Subcutaneous abdominal adipose tissue (tissue), 5 donors: ENCODE results near the gene GATD1.
A peak's percentile ranks its signal among the peaks of the same experiment; 100 is the strongest.
"Not testable (repeated sequence)": the region's sequence is repeated elsewhere in the genome, so short reads cannot be mapped to it uniquely, and the experiment has no call there.

Experiments
- H3K27ac ChIP-seq: one replicate; pipeline ENCODE4 v1.7.0; 2013; ENCODE audit warnings: low read depth, mild to moderate bottlenecking, inconsistent platforms, low read length, moderate library complexity
- H3K27me3 ChIP-seq, 5 donors: one replicate each; pipeline ENCODE4 v1.7.0; 2013; ENCODE audit warnings: low read length in 5 of 5, inconsistent platforms in 1 of 5; ENCODE audit not compliant: control insufficient read depth in 5 of 5, insufficient read depth in 4 of 5
- H3K36me3 ChIP-seq, 5 donors: one replicate each; pipeline ENCODE4 v1.7.0; 2013; ENCODE audit warnings: low read length in 5 of 5; ENCODE audit not compliant: control insufficient read depth in 5 of 5, insufficient read depth in 5 of 5
- H3K4me1 ChIP-seq, 5 donors: one replicate each; pipeline ENCODE4 v1.7.0; 2013; ENCODE audit warnings: low read length in 5 of 5, mild to moderate bottlenecking in 3 of 5, moderate library complexity in 1 of 5; ENCODE audit not compliant: control insufficient read depth in 5 of 5, insufficient read depth in 5 of 5
- H3K4me3 ChIP-seq, 5 donors: one replicate each; pipeline ENCODE4 v1.7.0; 2013; ENCODE audit warnings: low read length in 5 of 5, low read depth in 1 of 5
- H3K9ac ChIP-seq, 5 donors: one replicate each; pipeline ENCODE4 v1.7.0; 2013; ENCODE audit warnings: low read length in 5 of 5, mild to moderate bottlenecking in 4 of 5, moderate library complexity in 3 of 5
- H3K9me3 ChIP-seq, 5 donors: one replicate each; pipeline ENCODE4 v1.7.0; 2013; ENCODE audit warnings: low read length in 5 of 5; ENCODE audit not compliant: control insufficient read depth in 5 of 5
- donor health status: healthy.
- donor health status: healthy.
- donor health status: healthy.
- donor health status: healthy.
- donor health status: healthy.

Gene GATD1

GRCh38 chr11:746289-747157 is 30.8 kb downstream of the GATD1 start:
- Histone ChIP-seq H3K4me1 (peaks cover 0 to 42% (median 31%) of the 10 kb centered on the region in 5 donors), H3K4me3 (peak overlapping the region; percentile 61 to 83 (median 74)), H3K9ac (peak overlapping the region; percentile 6 to 79 (median 73)), H3K27me3 (no peaks in the 10 kb centered on the region), H3K27ac (peak overlapping the region; percentile 81), H3K36me3 (no peaks in the 10 kb centered on the region), H3K9me3 (no peaks in the 10 kb centered on the region)

DNA sequence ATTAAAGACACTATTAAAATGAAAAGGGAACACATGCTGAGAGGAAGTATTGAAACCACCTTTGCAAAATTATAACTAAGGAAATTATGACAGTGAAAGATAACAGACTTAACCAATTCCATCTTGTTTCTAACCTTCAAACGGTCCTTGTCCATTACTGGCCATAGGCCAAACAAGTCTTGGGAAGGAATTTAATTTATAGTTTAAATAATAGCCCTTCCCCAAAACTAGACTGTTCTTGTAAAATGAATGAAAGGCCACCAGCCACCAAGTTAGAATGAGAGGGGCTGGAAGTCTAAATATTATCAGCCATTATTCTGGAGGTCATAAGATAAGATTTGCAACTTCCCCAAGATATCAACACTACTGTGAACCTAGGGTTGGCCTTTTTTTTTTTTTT is 31.9 kb downstream of the GATD1 start:
- H3K9ac ChIP-seq = no peak overlapping the region
- H3K36me3 ChIP-seq = no peaks in the 10 kb centered on the region
- no peaks in the 10 kb centered on the region for H3K27me3 ChIP-seq
- H3K27ac ChIP-seq = no peak overlapping the region
- H3K9me3 ChIP-seq = no peaks in the 10 kb centered on the region
- peaks cover 0 to 36% (median 31%) of the 10 kb centered on the region in 5 donors for H3K4me1 ChIP-seq
- no peak overlapping the region for H3K4me3 ChIP-seq

- no peaks in the 10 kb centered on the region for H3K9me3 ChIP-seq
- H3K9ac ChIP-seq = no peak overlapping the region
- no peak overlapping the region for H3K27ac ChIP-seq
Observed at GRCh38 chr11:742571-743201, 34.6 kb downstream of the GATD1 start.

DNA sequence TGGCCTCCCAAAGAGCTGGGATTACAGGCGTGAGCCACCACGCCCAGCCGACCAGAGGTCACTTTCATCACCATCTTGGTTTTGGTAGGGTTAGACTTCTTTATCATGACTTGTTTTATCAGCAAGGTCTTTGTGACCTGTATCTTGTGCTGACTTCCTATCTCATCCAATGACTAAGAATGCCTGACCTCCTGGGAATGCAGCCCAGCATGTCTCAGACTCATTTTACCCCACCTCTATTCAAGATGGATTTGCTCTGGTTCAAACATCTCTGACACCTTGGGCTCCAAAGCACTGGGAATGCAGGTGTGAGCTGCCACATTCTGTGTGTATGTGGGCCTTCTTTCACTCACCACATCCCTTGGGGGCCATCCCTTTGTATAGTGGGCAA is 35.1 kb downstream of the GATD1 start:
- Histone ChIP-seq H3K4me3 (no peak overlapping the region), H3K9ac (no peak overlapping the region), H3K9me3 (no peaks in the 10 kb centered on the region), H3K4me1 (peaks cover 0 to 13% (median 7%) of the 10 kb centered on the region in 5 donors), H3K27me3 (peaks cover 0 to 3% (median 0%) of the 10 kb centered on the region in 5 donors), H3K27ac (no peak overlapping the region), H3K36me3 (no peaks in the 10 kb centered on the region)

More at GRCh38 chr11:742571-743201, 34.6 kb downstream of the GATD1 start:
- Histone ChIP-seq H3K27me3 (peaks cover 0 to under 1% (median 0%) of the 10 kb centered on the region in 5 donors), H3K4me1 (peaks cover 0 to 12% (median 8%) of the 10 kb centered on the region in 5 donors), H3K4me3 (no peak overlapping the region), H3K36me3 (no peaks in the 10 kb centered on the region)

- not testable (repeated sequence) for H3K9ac ChIP-seq, H3K9me3 ChIP-seq, H3K27ac ChIP-seq, H3K36me3 ChIP-seq, H3K4me1 ChIP-seq, H3K4me3 ChIP-seq, H3K27me3 ChIP-seq
Observed at GRCh38 chr11:737899-738298, 39.4 kb downstream of the GATD1 start.

- H3K4me1 ChIP-seq = peaks cover 0 to 4% (median 0%) of the 10 kb centered on the region in 5 donors
- H3K27me3 ChIP-seq = peaks cover 0 to 5% (median 0%) of the 10 kb centered on the region in 5 donors
- no peak overlapping the region for H3K4me3 ChIP-seq
- H3K9me3 ChIP-seq = no peaks in the 10 kb centered on the region
- H3K27ac ChIP-seq = no peak overlapping the region
- no peaks in the 10 kb centered on the region for H3K36me3 ChIP-seq
- no peak overlapping the region for H3K9ac ChIP-seq
Observed at GRCh38 chr11:737366-737765, 39.9 kb downstream of the GATD1 start.

DNA sequence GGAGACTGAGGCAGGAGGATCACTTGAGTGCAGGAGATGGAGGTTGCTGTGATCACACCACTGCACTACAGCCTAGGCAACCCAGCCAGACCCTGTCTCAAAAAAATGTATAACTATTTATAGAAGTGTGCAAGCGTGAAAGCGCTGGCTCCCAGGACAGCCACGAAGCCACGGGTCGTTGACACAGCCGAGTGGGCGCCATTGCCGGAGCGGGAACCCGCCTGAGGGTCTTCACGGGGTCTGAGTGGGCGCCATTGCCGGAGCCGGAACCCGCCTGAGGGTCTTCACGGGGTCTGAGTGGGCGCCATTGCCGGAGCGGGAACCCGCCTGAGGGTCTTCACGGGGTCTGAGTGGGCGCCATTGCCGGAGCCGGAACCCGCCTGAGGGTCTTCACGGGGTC is 42.7 kb downstream of the GATD1 start:
- not testable (repeated sequence) for H3K9me3 ChIP-seq, H3K4me1 ChIP-seq, H3K27me3 ChIP-seq, H3K9ac ChIP-seq, H3K36me3 ChIP-seq, H3K27ac ChIP-seq, H3K4me3 ChIP-seq

GRCh38 chr11:733072-733471 is 44.2 kb downstream of the GATD1 start:
- peaks cover 0 to 5% (median 0%) of the 10 kb centered on the region in 5 donors for H3K27me3 ChIP-seq
- no peaks in the 10 kb centered on the region for H3K36me3 ChIP-seq
- peaks cover 0 to 12% (median 11%) of the 10 kb centered on the region in 5 donors for H3K4me1 ChIP-seq

DNA sequence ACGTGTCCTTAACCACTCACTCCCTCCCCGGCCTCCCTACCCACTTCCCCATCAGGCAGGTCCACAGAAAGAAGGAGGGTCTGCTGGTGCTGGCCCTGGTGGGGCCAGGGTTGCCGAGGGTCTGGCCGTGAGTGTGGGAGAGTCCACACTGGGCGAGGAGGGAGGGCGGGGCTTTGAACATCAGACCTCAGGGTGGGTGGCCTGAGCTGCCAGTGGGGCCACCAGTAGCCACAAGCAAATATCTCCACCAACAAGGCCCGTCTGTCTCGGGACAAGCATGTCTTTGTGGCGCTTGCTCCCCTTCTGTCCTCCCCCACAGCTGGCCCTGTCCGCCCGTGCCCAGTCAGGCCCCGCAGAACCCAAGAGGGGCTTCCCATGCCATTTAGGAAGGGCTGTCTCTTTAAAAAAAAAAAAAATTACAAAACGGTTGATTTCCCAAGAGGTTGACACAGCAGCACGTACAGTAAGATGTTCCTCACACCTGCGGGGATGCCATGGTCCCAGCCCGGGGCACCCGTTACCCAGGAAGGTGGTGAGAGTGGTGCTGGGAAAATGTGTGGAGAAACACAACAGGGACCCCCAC is 47.7 kb downstream of the GATD1 start:
- Histone ChIP-seq H3K4me1 (peaks cover 0 to 30% (median 27%) of the 10 kb centered on the region in 5 donors), H3K27me3 (peaks cover 0 to 12% (median 10%) of the 10 kb centered on the region in 5 donors), H3K9me3 (no peaks in the 10 kb centered on the region), H3K27ac (no peak overlapping the region), H3K36me3 (no peaks in the 10 kb centered on the region), H3K9ac (peak overlapping the region in 1 of 5 donors; percentile 47), H3K4me3 (no peak overlapping the region)

More at GRCh38 chr11:733072-733471, 44.2 kb downstream of the GATD1 start:
- Histone ChIP-seq H3K27ac (no peak overlapping the region), H3K9me3 (no peaks in the 10 kb centered on the region), H3K9ac (no peak overlapping the region), H3K4me3 (no peak overlapping the region)
